Amniotic stem cell (primary cell): ENCODE data around the gene SLC35F4.

ENCODE experiments used
- DNase-seq: peaks from one replicate; lab custom pipeline; 2025; lab: John Stamatoyannopoulos, UW

SLC35F4 gene

GRCh38 chr14:57612946-57613345 is 252.9 kb downstream of the SLC35F4 start:
- no peak for DNase-seq

DNA sequence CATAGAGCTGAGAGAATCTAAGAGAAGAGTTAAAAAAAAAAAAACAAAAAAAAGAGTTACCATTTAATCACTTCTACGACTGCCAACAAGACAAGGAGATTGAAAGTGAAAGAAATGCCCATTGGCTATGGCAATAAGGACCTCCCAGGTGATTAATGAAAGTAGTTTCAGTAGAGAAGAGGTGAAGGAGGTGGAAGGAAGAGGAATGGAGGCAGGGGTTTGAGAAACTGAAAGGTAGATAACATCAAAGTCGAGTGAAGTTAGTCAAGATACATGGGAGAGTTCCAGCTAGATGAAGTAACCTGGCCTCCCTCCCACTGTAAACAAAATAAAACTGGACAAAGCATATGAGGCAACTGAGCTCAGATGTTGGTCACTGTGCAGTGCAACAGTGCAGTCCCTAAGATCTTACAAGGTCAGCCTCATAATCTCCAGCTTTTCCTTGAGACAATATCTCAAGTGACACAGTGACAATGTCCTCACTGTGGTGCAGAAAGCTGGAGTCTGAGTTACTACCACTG is 254.3 kb downstream of the SLC35F4 start:
- no peak for DNase-seq

DNA sequence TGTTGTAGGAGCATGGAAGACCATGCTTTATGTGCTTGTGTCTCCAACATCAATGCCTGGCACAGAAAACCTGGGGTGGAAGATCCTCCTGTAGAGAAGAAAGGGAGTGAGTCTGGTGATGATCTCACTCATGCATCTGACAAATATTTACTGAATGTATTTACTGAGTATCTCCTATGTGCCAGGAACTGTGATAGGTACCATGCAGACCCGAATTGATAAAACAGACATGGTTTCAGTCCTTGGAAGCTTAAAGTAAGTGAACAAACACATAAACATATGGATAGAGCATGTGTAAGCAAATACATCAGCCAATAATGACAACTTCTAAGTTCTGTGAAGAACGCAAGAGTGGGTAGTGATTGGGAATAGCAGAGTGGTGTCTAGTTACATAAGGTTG is 255.3 kb downstream of the SLC35F4 start:
- no peak for DNase-seq

- DNase-seq = no peak
These were observed 256.5 kb downstream of the SLC35F4 start for GRCh38 chr14:57609192-57610075.

DNA sequence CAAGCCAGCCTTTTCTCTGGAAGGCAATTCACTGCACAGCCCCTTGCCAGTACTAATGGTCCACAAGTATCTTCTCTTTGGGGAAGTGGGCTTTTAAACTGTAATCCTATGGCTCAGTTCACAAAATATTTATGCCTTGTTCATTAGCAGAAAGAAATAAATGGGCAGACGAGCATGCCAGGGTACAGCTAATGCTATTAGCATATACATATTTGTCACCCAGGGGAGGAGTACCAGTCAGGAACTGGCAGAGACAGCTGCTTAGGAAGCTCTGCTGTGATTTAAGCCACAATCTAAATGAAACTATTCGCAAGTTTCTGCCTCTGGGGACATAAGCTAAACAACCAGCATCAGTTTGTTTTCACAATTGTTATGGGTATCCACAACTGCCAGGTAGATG is 258.8 kb downstream of the SLC35F4 start:
- no peak for DNase-seq

DNA sequence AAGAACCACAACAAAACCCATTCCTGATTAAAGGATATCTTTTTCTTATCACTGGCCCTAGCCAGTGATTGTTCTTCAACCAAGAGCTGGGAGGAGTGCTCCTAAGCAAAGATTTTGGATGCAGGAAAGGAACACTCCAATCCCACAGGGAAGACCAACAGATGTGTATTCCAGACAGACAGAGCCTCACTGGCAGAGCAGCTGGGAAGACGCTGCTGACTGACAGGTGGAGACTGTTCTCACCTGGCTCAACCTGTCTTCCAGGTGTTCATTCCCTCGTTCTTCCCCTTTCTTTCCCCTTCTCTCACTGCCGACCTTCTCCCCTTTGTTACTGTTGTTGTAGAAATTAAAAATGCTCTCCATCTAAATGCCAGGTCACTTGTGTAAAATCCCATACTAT is 282.5 kb downstream of the SLC35F4 start:
- no peak for DNase-seq

DNA sequence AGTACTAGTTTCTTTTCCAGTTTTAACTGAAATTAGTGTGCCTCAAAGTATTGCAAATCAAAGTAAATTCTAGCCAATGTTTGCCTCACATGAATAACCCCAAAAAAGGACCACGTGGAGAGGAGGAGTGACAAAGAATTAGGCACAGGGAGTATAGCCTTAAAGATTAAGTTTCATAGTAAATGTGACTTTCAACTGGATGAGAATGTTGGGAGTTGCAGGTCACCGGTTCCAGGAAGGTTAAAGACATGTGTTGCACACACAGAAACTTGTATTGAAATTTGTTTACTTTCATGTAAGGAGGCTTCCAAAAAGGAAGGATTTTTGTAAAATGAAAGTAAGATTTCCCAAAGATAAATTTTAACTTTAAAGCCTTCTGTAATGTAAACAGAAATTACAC is 283.1 kb downstream of the SLC35F4 start:
- no peak for DNase-seq

- DNase-seq = no peak
These were observed 287.1 kb downstream of the SLC35F4 start for GRCh38 chr14:57578801-57579200.

DNA sequence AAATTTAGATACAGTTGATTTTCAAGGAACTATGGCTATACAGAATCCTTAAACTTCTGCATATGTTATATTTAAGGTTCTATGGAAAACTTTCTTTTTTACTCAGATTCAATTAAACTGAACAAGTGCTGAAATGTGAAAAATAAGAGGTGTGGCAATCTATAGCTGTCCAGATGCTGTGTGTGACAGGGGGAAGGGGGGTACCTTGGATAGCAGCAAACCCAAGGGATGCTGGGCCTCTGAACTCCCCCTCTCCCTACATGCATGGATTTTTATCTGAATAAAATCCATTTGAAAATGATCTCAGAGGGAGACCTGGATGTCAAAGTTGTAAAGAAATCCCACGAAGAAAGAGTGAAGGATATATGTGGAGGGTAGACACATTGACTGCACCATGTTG is 289.4 kb downstream of the SLC35F4 start:
- no peak for DNase-seq

GRCh38 chr14:57575482-57575881 is 290.4 kb downstream of the SLC35F4 start:
- no peak for DNase-seq

- DNase-seq = no peak
These were observed 291.1 kb downstream of the SLC35F4 start for GRCh38 chr14:57574617-57575288.

- no peak for DNase-seq
These were observed 292.7 kb downstream of the SLC35F4 start for GRCh38 chr14:57573173-57573572.

GRCh38 chr14:57568554-57568953 is 297.3 kb downstream of the SLC35F4 start:
- DNase-seq = no peak

GRCh38 chr14:57567220-57567619 is 298.7 kb downstream of the SLC35F4 start:
- DNase-seq = no peak

DNA sequence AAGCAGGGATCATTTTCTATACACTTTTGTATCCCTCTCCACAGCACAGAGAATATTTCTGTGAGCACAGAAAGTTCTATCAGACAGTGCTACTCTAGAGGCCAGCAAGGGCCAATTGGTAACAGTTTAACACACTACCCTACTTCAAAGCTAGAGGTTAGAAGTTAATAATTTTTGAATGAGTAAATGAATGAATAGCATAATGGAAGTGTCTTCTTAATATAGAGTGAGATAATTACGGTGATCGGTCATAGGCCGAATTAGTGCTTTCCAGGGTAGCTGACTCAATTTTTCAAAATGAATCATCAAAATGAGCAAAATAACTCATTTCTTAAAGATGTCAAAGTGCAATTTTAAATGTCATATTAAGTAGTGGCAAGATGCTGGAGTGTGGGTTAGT is 305.2 kb downstream of the SLC35F4 start:
- DNase-seq = no peak

DNA sequence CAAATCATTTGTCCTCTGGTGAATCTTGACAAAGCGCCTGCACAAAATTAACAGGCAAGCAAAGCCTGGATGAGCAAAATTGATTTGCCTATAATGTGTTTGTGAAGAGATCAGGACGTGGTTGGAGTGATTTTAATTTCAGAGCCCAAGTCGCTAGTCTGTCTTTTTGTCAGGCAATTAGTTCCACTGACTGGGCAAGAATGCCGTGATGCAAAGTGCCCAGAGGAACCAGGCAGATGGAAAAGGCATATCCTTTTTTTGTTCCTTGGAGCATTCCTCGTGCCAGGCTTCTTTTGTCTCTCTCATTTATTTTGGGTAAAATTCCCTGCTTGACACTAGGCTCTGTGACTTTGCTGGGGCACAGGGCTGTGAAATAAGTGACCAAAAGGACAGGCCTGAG is 306.3 kb downstream of the SLC35F4 start:
- no peak for DNase-seq

- DNase-seq = no peak
These were observed 316.0 kb downstream of the SLC35F4 start for GRCh38 chr14:57549765-57550420.

DNA sequence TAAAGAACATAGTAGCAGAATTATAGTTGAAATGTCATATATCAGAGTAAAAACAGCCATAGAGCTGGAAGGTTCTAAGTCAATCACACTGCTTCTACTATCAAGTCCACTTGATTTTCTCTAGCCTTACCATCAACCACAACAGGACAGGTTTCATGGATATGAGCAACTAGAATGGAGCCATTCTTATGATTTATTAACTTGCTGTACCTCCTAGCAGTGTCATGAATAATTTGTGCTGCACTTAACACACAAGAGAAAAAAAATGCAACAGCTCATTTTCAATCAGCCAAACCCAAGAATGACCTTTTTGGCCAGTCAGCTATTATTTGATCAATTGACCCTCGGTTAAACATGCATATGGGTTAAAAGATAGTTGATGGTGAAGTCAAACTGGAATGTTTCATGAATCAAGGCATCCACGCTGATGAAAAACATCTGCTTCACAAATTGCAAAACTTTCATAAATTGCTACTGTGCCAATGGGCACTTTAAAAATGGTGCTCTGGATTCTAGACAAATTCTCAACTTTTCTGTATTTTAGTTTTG is 316.8 kb downstream of the SLC35F4 start:
- DNase-seq = no peak

DNA sequence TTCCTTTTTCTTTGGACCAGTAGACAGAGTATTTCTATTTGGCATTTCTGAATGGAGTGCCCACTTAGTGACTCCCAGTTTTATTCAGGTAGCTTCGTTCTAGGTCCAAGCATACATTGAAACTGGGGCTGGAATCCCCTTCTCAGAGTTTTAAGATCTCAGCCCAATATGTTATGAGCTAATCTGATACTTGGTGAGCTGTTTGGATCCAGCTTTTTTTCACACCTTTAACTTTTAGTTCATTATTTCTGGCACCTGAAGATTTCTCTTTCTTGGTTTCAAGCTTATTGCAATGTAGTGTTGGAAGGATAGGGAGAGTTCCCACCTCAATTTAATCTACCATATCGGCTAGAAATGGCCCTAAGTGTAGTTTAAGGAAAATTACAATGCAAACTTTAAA is 318.8 kb downstream of the SLC35F4 start:
- DNase-seq = no peak

- no peak for DNase-seq
These were observed 332.7 kb downstream of the SLC35F4 start for GRCh38 chr14:57533214-57533613.

- no peak for DNase-seq
These were observed 335.3 kb downstream of the SLC35F4 start for GRCh38 chr14:57530571-57530970.

DNA sequence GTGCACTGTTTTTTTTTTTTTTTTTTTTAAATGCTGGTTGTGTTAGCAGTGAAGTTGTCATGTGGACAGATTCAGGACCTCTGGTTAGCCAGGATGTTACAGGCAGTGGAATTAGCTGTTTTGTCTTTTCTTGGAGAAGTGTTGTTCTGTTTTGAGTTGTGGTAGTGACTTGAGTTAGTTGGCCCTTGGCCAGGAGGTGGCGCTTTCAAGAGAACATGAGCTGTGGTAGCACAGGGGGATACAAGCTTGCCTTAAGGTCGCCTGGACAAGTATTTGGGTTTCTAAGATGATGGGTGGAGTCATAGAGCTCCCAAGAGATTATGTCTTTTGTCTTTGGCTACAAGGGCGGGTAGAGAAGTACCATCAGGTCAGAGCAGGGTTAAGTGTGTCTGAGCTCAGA is 338.9 kb downstream of the SLC35F4 start:
- DNase-seq = no peak
